Right renal pelvis (tissue), 4 donors: ENCODE measurements around the gene SOS1. TPM values are rescaled to one million over a fixed set of nuclear protein-coding genes. Genes with fewer than 3 reads are reported as not detected.

ENCODE experiments used
- DNase-seq, 4 donors: peaks; one replicate each; pipeline ENCODE4 v3.0.0-alpha.2; 2013; ENCODE audit warnings: low read depth in 4 of 4, low spot score in 3 of 4, missing footprints in 1 of 4
- polyA plus RNA-seq, 4 donors: library from polyadenylated mRNA; unstranded; fragments of 120-200 nt; gene quantifications; one replicate each; pipeline ENCODE4 v1.2.1, GENCODE V29; 2013; ENCODE audit not compliant: insufficient read length in 4 of 4

Gene SOS1
- polyA plus RNA-seq, 4 donors = 40.7 to 59.2 (median 49.7) TPM

GRCh38 chr2:38978296-38978903 lies 142.5 kb downstream of the SOS1 start:
- DNase-seq = no peak

- no peak for DNase-seq
These were observed 143.8 kb downstream of the SOS1 start for GRCh38 chr2:38977047-38977446.

- DNase-seq = no peak
These were observed 145.8 kb downstream of the SOS1 start for GRCh38 chr2:38975042-38975441.

- no peak for DNase-seq
These were observed 147.6 kb downstream of the SOS1 start for GRCh38 chr2:38973266-38973665.

DNA sequence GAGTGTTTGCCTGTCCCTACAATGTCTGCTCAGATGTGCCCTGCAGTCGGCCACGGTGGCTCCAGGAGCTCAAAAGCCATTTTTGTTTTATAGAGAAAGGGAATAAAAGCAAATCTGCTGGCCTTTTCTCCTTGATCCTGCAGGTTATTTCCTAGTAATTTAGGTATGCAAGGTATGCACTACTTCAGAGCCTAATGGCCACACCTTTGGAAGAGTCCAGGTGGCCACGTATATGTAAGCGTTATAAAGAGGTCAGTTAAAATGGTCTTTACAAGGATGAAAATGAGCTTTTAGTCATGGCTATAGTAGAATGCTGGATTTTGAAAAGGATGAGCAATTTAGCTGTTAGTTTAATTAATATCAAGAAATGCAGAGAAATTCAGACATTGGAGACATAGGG lies 149.5 kb downstream of the SOS1 start:
- no peak for DNase-seq

GRCh38 chr2:38968021-38968420 lies 152.8 kb downstream of the SOS1 start:
- no peak for DNase-seq

DNA sequence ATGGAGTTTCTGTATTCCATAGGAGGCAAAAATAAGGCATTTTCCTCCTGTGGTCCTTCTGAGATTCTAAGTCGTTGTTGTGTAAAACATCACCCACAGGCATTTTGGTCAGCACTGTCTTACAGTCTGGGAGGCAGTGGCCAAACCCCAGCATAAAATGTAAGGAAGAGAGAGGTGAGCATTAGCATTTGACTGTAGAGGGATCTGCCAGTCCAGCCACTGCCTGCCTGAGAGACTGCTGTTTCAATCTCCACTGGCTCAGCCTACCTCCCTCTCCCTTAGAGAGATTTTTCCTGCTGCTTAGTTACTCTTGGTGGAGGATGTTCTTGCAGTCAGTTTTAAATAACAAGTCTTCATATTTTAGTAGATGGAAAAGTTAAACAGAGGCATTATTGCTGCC lies 154.2 kb downstream of the SOS1 start:
- DNase-seq = no peak

GRCh38 chr2:38966006-38966405 lies 154.8 kb downstream of the SOS1 start:
- no peak for DNase-seq

- DNase-seq = no peak
These were observed 160.1 kb downstream of the SOS1 start for GRCh38 chr2:38960609-38961320.

DNA sequence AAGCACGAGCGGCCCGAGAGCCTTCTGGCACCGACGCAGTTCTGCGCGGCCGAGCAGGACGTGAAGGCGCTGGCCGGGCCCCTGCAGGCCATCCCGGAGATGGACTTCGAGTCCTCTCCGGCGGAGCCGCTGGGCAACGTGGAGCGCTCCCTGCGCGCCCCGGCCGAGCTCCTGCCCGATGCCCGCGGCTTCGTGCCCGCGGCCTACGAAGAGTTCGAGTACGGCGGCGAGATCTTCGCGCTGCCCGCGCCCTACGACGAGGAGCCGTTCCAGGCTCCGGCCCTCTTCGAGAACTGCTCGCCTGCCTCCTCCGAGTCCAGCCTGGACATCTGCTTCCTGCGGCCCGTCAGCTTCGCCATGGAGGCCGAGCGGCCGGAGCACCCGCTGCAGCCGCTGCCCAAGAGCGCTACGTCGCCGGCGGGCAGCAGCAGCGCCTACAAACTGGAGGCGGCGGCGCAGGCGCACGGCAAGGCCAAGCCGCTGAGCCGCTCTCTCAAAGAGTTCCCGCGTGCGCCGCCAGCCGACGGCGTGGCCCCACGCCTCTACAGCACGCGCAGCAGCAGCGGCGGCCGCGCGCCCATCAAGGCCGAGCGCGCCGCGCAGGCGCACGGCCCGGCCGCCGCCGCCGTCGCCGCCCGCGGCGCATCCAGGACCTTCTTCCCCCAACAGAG lies 160.8 kb downstream of the SOS1 start:
- peak; percentile 62 to 76 (median 68) for DNase-seq

DNA sequence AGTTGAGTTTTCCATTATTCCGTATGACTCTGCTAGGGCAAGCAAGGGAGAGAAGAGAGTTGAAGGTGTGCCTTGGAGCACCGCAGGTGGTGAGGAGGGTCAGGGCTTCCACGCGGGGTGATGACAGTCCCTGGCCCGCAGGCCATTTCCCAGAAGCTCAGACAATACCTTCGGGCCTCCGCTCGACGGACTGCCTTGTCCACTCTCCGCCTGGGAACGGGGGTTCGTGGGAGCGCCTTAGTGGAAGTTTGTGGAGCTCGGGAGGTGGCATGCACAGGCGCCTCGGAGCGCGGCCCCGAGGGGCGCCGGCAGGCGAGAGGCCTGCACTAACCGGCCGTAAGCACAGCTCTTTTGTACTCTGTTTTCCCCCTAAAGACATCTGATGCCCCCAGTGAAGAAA lies 161.4 kb downstream of the SOS1 start:
- DNase-seq = no peak

- no peak for DNase-seq
These were observed 162.9 kb downstream of the SOS1 start for GRCh38 chr2:38957972-38958371.

DNA sequence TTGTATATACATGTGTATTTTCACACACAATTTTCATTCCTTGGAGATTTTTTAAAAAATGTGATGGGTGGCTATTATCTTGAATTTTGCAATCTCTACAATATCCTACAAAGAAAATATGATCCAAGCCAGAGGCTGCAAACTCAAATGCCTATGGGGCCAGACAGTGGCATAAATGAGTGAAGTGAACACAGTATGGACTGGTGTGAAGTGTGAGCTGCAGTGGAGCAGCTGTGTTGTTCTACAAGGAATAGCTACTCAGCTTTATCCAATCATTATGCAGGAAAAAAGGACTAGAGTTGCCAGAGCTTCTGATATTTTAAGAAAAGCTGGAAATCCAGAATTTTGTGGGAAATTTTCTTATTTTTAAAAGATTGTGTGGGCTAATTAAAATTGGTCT lies 169.1 kb downstream of the SOS1 start:
- no peak for DNase-seq

- DNase-seq = no peak
These were observed 171.9 kb downstream of the SOS1 start for GRCh38 chr2:38948995-38949394.

GRCh38 chr2:38948387-38948882 lies 172.4 kb downstream of the SOS1 start:
- DNase-seq = no peak

GRCh38 chr2:38947241-38948239 lies 173.3 kb downstream of the SOS1 start:
- peak; percentile 31 to 64 (median 54) for DNase-seq

DNA sequence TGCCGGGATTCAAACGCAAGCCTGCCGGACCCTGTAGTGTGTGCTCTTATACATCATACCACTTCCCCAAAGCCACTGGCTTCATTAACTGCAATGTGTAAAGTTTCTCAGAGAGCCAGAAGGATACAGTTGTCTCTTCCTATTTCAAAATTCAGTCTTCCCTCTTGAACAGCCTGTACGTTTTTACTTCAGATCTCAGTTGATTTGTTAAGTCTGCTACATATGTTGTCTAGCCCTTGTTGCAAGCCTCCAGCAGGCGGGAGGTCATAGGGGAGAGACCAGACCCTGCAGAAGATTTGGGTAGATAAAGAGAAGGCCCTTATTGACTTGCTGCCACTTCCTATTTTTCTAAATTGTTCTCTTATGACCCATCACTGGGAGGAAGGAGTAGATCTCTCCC lies 174.9 kb downstream of the SOS1 start:
- no peak for DNase-seq

- DNase-seq = no peak
These were observed 175.5 kb downstream of the SOS1 start for GRCh38 chr2:38945372-38945771.

DNA sequence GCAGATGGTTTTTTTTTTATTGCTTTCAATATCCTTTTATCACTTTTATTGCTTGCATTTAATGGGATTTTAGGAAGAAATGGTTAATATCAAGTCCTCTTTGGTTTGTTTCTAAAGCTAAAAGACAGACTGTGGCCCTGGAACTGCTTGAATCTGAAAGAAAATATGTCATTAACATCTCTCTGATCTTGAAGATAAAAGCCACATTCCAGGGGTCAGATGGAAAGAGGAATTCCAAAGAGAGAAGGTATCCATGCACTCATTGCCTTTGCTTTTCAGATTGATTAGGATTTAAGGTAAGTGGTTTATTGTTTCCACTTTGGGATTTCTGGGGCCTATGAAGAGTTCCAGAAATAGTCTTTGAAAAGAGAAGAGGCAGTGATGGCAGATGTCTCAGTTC lies 177.1 kb downstream of the SOS1 start:
- DNase-seq = no peak

GRCh38 chr2:38940746-38941145 lies 180.1 kb downstream of the SOS1 start:
- no peak for DNase-seq

- DNase-seq = no peak
These were observed 183.3 kb downstream of the SOS1 start for GRCh38 chr2:38937548-38937947.
